ENCODE data around the gene GUCY1A1.

- TF ChIP-seq CTCF (IDR thresholded peaks at IDR 0.05) = no peak
- no peak for TF ChIP-seq POLR2A (IDR thresholded peaks at IDR 0.05)
Observed at GRCh38 chr4:155772459-155773195, 106.0 kb downstream of the GUCY1A1 start.
